WTC11 (cell line): ENCODE measurements around the gene OR6B2. TPM values are rescaled to one million over a fixed set of nuclear protein-coding genes. Genes with fewer than 3 reads are reported as not detected.

Experiments
- ATAC-seq: fragments of 200-7000 bp; cut with Tn5 transposase; 2 replicates; pipeline ENCODE4 v1.10.0; 2021; ENCODE audit warnings: mild to moderate bottlenecking, moderate library complexity
- CTCF ChIA-PET: fragments of 300-600 bp; sonication (Branson Sonifier 250); formaldehyde crosslinking; loops from one replicate; lab custom pipeline; 2021; ENCODE audit warnings: antibody characterized with exemption; lab: Charles Lee
- POLR2A ChIA-PET: fragments of 350-600 bp; sonication (Branson Sonifier 250); formaldehyde crosslinking; loops from one replicate; lab custom pipeline; 2021; ENCODE audit warnings: antibody characterized with exemption; lab: Charles Lee
- DNase-seq: peaks from one replicate; pipeline ENCODE4 v3.0.0; 2021; ENCODE audit warnings: low spot score
- H3K27ac Mint-ChIP-seq: 2 replicates; pipeline ENCODE4 v1.8.0; 2021; ENCODE audit warnings: mixed read lengths
- H3K27me3 Mint-ChIP-seq: 2 replicates; pipeline ENCODE4 v1.8.0; 2021; ENCODE audit warnings: low read depth, mild to moderate bottlenecking, moderate library complexity, mixed read lengths
- H3K36me3 Mint-ChIP-seq: 2 replicates; pipeline ENCODE4 v1.8.0; 2021; ENCODE audit warnings: mixed read lengths
- H3K4me1 Mint-ChIP-seq: 2 replicates; pipeline ENCODE4 v1.8.0; 2022; ENCODE audit warnings: mixed read lengths
- H3K4me3 Mint-ChIP-seq: 2 replicates; pipeline ENCODE4 v1.8.0; 2021; ENCODE audit warnings: mild to moderate bottlenecking, moderate library complexity, mixed read lengths
- H3K9me3 Mint-ChIP-seq: 2 replicates; pipeline ENCODE4 v1.8.0; 2021; ENCODE audit warnings: mixed read lengths
- ETV6 ChIP-seq: sonication (generic); formaldehyde crosslinking; IDR thresholded peaks from 2 replicates; pipeline ENCODE4 v1.8.1; 2022; ENCODE audit warnings: mild to moderate bottlenecking, missing genetic modification reagents
- FOXP1 ChIP-seq: sonication (generic); formaldehyde crosslinking; IDR thresholded peaks from 2 replicates; pipeline ENCODE4 v1.8.0; 2022; ENCODE audit warnings: missing genetic modification reagents, mild to moderate bottlenecking, moderate library complexity, borderline replicate concordance
- RORB ChIP-seq: fragments of 250-450 bp; sonication (Bioruptor Pico); IDR thresholded peaks from 2 replicates; pipeline ENCODE4 v1.9.0; 2021; ENCODE audit warnings: mild to moderate bottlenecking
- SMAD4 ChIP-seq: sonication (generic); formaldehyde crosslinking; IDR thresholded peaks from 2 replicates; pipeline ENCODE4 v1.8.0; 2022; ENCODE audit warnings: mild to moderate bottlenecking, missing genetic modification reagents
- SP1 ChIP-seq: sonication (generic); formaldehyde crosslinking; conservative IDR thresholded peaks from 2 replicates; pipeline ENCODE4 v1.8.1; 2022; ENCODE audit warnings: missing genetic modification reagents
- total RNA-seq: library from RNA; stranded (reverse); gene quantifications from 3 replicates; pipeline ENCODE4 v1.2.3, GENCODE V29; 2021
- TF ChIP-seq, protein P1 (sequence below): sonication (generic); formaldehyde crosslinking; IDR thresholded peaks from 2 replicates; pipeline ENCODE4 v1.8.0; 2023; ENCODE audit warnings: mild to moderate bottlenecking, missing genetic modification reagents
- TF ChIP-seq, protein P2 (sequence below): sonication (generic); formaldehyde crosslinking; IDR thresholded peaks from 2 replicates; pipeline ENCODE4 v1.8.1; 2022; ENCODE audit warnings: mild to moderate bottlenecking, moderate library complexity, missing genetic modification reagents
- TF ChIP-seq, protein P3 (sequence below): sonication (generic); formaldehyde crosslinking; IDR thresholded peaks from 2 replicates; pipeline ENCODE4 v1.8.0; 2023; ENCODE audit warnings: missing genetic modification reagents, mild to moderate bottlenecking, borderline replicate concordance
- TF ChIP-seq, protein P4 (sequence below): sonication (generic); formaldehyde crosslinking; IDR thresholded peaks from 2 replicates; pipeline ENCODE4 v1.8.1; 2022; ENCODE audit warnings: low read depth, mild to moderate bottlenecking, moderate library complexity, missing genetic modification reagents, borderline replicate concordance
- TF ChIP-seq, protein P5 (sequence below): sonication (generic); formaldehyde crosslinking; IDR thresholded peaks from 2 replicates; pipeline ENCODE4 v1.8.0; 2022; ENCODE audit warnings: mild to moderate bottlenecking, missing genetic modification reagents
- TF ChIP-seq, protein P6 (sequence below): fragments of 250-450 bp; sonication (Bioruptor Pico); IDR thresholded peaks from 2 replicates; pipeline ENCODE4 v1.9.0; 2021; ENCODE audit warnings: mild to moderate bottlenecking

The OR6B2 gene
- total RNA-seq, 1 experiment from 2014 or later = not detected

DNA sequence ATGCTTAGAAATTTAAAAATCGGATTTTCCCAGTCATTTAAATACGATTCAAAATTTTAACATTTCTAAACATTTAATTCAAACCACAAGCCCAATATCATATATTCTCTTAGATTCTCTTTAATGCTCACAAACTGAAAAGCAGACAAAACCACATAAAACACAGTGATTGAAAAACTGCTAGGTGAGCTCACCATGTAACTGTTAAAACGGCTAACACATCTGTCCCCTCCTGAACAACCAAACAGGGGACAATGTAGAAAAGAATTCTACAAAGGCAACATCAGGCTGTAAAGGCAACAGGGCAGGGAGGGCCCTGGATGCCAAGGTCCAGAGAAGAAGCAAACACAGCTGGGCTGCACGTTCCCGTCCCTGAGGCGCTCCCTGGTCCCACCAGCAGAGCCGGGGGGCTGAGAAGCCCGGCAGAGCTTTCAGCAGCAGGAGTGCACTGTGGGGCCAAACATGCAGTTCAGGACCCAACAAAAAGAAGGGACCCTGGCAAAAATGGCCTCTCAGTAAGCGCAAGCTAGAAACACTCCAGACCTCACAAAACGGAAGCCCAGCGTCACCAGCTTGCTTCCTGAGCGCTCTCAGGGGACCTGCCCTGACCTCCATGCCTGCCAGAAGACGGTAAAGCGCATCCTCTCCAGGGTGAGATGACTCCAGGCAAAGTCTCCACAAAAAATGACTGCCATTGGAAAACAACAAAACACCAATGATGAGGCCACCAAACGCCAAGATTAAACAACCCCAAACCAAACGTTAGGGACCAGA is 45.6 kb downstream of the OR6B2 start (continued):
- no peak for TF ChIP-seq RORB (CRISPR knock-in tag)
- TF ChIP-seq SMAD4 (CRISPR knock-in tag) = no peak
- no peak for TF ChIP-seq FOXP1 (CRISPR knock-in tag)

DNA sequence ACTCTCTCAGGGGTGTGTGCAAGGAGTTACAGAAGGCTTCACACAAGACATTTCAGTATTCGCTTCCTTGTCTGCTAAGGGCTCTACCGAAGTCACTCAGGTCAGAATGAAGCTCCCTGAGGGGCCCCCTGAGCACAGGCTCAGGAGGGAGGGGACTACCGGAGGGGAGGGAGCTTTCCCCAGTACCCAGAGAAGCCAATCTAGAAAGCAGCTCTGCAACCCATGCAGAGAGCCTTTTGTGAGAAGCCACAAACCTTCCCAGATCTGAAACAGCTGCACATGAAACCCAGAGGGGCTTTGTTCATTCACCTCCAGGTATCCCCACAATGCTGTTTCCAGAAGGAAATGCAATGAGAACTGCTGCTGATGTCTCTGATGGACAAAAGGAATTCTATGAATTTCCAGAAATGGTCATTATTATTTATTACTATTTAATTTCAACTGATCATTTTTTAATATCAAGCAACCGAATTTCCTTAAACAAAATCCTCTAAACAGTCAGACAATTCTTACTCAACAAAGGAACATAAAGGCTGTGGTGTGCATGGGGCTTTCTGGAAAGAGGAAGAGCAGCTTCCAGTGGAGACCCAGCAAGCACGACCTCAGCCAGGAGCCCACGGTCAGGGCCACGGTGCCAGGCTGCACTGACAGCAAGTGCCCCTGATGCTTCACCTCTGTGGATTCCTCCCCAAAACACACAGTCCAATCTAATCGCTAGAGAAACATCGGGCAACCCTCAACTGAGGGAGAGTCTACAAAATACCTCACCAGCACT is 47.0 kb downstream of the OR6B2 start:
- DNase-seq (no peak), ATAC-seq (no peak)
- ChIA-PET POLR2A (no interaction called here), CTCF (interaction anchor here (1.0 kb wide), 1 partner anchor 49 kb away, joined by 4 read pairs; no protein-coding TSS in a partner anchor)
- H3K27me3 Mint-ChIP-seq = no peaks in the 10 kb centered on the region
- no peak overlapping the region for H3K27ac Mint-ChIP-seq
- H3K4me1 Mint-ChIP-seq = peaks cover 6% of the 10 kb centered on the region; the same call in 1 of the 2 replicates
- no peak overlapping the region for H3K4me3 Mint-ChIP-seq
- peaks cover 38% of the 10 kb centered on the region for H3K36me3 Mint-ChIP-seq
- peaks cover 16% of the 10 kb centered on the region for H3K9me3 Mint-ChIP-seq
- TF ChIP-seq, protein P1, sequence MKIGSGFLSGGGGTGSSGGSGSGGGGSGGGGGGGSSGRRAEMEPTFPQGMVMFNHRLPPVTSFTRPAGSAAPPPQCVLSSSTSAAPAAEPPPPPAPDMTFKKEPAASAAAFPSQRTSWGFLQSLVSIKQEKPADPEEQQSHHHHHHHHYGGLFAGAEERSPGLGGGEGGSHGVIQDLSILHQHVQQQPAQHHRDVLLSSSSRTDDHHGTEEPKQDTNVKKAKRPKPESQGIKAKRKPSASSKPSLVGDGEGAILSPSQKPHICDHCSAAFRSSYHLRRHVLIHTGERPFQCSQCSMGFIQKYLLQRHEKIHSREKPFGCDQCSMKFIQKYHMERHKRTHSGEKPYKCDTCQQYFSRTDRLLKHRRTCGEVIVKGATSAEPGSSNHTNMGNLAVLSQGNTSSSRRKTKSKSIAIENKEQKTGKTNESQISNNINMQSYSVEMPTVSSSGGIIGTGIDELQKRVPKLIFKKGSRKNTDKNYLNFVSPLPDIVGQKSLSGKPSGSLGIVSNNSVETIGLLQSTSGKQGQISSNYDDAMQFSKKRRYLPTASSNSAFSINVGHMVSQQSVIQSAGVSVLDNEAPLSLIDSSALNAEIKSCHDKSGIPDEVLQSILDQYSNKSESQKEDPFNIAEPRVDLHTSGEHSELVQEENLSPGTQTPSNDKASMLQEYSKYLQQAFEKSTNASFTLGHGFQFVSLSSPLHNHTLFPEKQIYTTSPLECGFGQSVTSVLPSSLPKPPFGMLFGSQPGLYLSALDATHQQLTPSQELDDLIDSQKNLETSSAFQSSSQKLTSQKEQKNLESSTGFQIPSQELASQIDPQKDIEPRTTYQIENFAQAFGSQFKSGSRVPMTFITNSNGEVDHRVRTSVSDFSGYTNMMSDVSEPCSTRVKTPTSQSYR (CRISPR knock-in tag) = no peak
- TF ChIP-seq SP1 (CRISPR knock-in tag) = no peak
- TF ChIP-seq, protein P2, sequence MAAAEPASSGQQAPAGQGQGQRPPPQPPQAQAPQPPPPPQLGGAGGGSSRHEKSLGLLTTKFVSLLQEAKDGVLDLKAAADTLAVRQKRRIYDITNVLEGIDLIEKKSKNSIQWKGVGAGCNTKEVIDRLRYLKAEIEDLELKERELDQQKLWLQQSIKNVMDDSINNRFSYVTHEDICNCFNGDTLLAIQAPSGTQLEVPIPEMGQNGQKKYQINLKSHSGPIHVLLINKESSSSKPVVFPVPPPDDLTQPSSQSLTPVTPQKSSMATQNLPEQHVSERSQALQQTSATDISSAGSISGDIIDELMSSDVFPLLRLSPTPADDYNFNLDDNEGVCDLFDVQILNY (CRISPR knock-in tag) = no peak
- TF ChIP-seq, protein P3, sequence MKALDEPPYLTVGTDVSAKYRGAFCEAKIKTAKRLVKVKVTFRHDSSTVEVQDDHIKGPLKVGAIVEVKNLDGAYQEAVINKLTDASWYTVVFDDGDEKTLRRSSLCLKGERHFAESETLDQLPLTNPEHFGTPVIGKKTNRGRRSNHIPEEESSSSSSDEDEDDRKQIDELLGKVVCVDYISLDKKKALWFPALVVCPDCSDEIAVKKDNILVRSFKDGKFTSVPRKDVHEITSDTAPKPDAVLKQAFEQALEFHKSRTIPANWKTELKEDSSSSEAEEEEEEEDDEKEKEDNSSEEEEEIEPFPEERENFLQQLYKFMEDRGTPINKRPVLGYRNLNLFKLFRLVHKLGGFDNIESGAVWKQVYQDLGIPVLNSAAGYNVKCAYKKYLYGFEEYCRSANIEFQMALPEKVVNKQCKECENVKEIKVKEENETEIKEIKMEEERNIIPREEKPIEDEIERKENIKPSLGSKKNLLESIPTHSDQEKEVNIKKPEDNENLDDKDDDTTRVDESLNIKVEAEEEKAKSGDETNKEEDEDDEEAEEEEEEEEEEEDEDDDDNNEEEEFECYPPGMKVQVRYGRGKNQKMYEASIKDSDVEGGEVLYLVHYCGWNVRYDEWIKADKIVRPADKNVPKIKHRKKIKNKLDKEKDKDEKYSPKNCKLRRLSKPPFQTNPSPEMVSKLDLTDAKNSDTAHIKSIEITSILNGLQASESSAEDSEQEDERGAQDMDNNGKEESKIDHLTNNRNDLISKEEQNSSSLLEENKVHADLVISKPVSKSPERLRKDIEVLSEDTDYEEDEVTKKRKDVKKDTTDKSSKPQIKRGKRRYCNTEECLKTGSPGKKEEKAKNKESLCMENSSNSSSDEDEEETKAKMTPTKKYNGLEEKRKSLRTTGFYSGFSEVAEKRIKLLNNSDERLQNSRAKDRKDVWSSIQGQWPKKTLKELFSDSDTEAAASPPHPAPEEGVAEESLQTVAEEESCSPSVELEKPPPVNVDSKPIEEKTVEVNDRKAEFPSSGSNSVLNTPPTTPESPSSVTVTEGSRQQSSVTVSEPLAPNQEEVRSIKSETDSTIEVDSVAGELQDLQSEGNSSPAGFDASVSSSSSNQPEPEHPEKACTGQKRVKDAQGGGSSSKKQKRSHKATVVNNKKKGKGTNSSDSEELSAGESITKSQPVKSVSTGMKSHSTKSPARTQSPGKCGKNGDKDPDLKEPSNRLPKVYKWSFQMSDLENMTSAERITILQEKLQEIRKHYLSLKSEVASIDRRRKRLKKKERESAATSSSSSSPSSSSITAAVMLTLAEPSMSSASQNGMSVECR (CRISPR knock-in tag) = no peak
- TF ChIP-seq, protein P4, sequence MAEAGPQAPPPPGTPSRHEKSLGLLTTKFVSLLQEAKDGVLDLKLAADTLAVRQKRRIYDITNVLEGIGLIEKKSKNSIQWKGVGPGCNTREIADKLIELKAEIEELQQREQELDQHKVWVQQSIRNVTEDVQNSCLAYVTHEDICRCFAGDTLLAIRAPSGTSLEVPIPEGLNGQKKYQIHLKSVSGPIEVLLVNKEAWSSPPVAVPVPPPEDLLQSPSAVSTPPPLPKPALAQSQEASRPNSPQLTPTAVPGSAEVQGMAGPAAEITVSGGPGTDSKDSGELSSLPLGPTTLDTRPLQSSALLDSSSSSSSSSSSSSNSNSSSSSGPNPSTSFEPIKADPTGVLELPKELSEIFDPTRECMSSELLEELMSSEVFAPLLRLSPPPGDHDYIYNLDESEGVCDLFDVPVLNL (CRISPR knock-in tag) = no peak
- TF ChIP-seq, protein P5, sequence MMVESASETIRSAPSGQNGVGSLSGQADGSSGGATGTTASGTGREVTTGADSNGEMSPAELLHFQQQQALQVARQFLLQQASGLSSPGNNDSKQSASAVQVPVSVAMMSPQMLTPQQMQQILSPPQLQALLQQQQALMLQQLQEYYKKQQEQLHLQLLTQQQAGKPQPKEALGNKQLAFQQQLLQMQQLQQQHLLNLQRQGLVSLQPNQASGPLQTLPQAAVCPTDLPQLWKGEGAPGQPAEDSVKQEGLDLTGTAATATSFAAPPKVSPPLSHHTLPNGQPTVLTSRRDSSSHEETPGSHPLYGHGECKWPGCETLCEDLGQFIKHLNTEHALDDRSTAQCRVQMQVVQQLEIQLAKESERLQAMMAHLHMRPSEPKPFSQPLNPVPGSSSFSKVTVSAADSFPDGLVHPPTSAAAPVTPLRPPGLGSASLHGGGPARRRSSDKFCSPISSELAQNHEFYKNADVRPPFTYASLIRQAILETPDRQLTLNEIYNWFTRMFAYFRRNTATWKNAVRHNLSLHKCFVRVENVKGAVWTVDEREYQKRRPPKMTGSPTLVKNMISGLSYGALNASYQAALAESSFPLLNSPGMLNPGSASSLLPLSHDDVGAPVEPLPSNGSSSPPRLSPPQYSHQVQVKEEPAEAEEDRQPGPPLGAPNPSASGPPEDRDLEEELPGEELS (CRISPR knock-in tag) = no peak
- TF ChIP-seq, protein P6, sequence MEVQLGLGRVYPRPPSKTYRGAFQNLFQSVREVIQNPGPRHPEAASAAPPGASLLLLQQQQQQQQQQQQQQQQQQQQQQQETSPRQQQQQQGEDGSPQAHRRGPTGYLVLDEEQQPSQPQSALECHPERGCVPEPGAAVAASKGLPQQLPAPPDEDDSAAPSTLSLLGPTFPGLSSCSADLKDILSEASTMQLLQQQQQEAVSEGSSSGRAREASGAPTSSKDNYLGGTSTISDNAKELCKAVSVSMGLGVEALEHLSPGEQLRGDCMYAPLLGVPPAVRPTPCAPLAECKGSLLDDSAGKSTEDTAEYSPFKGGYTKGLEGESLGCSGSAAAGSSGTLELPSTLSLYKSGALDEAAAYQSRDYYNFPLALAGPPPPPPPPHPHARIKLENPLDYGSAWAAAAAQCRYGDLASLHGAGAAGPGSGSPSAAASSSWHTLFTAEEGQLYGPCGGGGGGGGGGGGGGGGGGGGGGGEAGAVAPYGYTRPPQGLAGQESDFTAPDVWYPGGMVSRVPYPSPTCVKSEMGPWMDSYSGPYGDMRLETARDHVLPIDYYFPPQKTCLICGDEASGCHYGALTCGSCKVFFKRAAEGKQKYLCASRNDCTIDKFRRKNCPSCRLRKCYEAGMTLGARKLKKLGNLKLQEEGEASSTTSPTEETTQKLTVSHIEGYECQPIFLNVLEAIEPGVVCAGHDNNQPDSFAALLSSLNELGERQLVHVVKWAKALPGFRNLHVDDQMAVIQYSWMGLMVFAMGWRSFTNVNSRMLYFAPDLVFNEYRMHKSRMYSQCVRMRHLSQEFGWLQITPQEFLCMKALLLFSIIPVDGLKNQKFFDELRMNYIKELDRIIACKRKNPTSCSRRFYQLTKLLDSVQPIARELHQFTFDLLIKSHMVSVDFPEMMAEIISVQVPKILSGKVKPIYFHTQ (CRISPR knock-in tag) = no peak
- TF ChIP-seq ETV6 (CRISPR knock-in tag) = no peak
